ENCODE measurements around the gene FAM171A1. TPM values are rescaled to one million over a fixed set of nuclear protein-coding genes. Genes with fewer than 3 reads are reported as not detected.

FAM171A1 gene
- total and polyA plus RNA-seq, 2 experiments from 2014 or later: 24.4 to 29.5 TPM

DNA sequence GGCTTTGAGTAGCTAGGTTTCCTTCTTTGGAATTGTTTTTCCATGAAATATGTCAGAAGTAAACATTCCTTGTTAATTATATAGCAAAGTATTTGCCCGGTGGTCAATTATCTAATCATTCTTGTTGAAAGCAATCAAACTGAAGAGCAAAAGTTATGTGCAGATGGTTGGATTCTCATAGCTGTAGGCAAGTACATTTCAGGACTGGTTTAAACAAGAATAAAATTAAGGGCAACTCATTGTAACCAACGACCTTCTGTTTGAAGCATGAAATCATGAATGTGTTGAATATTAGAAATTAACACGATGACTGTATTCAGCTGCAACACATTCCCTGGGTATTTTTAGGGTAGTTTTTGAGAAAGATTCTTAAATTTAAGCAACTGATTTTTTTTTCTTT, 140.8 kb downstream of the FAM171A1 start:
- H3K27ac ChIP-seq: no peak overlapping the region
- no peak for DNase-seq (ENCODE audit: low spot score)

DNA sequence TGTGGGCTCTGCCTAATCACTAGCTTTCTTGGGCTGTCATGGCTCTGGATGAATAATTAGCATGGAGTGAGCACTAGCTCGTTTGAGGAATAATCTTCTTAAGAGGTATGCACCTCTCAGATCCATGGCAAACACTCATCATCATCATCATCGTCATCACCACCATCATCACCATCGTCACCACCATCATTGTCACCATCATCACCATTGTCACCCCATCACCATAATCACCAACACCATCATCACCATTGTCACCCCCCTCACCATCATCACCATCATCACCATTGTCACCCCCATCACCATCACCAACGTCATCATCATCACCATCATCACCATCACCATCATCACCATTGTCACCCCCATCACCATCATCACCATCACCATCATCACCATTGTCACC, 141.8 kb downstream of the FAM171A1 start:
- Histone ChIP-seq H4K20me1 (ENCODE audit: insufficient read depth, poor library complexity, severe bottlenecking) (no peaks in the 10 kb centered on the region), H3K4me2 (no peak overlapping the region), H3K4me3 (no peak overlapping the region), H3K4me1 (ENCODE audit: insufficient read depth) (no peaks in the 10 kb centered on the region), H3K36me3 (replicated peaks; ENCODE audit: insufficient read depth, low read depth) (no peaks in the 10 kb centered on the region), H3K9me2 (replicated peaks; ENCODE audit: insufficient read depth) (no peaks in the 10 kb centered on the region), H3K27ac (no peak overlapping the region), H3K27me3 (no peaks in the 10 kb centered on the region), H2AFZ (no peak overlapping the region), H3K9me3 (ENCODE audit: low read depth) (no peaks in the 10 kb centered on the region), H3K79me2 (no peaks in the 10 kb centered on the region)
- TF ChIP-seq EZH2phosphoT487 (IDR thresholded peaks at IDR 0.05; ENCODE audit: low read depth, severe bottlenecking, unreplicated experiment) (no peak), EZH2 (IDR thresholded peaks at IDR 0.05; ENCODE audit: borderline replicate concordance) (no peak), CTCF (IDR thresholded peaks at IDR 0.05; ENCODE audit: poor library complexity) (no peak)
- WGBS (ENCODE audit: low lambda C conversion rate, missing lambda C conversion rate): 88% methylated on average over 3 of the region's 4 CpGs
- no peak for DNase-seq (ENCODE audit: low spot score)

More for the DNA sequence above, 140.8 kb downstream of the FAM171A1 start:
- H3K4me2 ChIP-seq: no peak overlapping the region
- H3K27me3 ChIP-seq: no peaks in the 10 kb centered on the region
- 65% methylated on average over 3 of the region's 3 CpGs for WGBS (ENCODE audit: low lambda C conversion rate, missing lambda C conversion rate)
- H3K9me2 ChIP-seq (replicated peaks; ENCODE audit: insufficient read depth): no peaks in the 10 kb centered on the region
- H3K4me1 ChIP-seq (ENCODE audit: insufficient read depth): no peaks in the 10 kb centered on the region
- H4K20me1 ChIP-seq (ENCODE audit: insufficient read depth, poor library complexity, severe bottlenecking): no peaks in the 10 kb centered on the region
- no peak overlapping the region for H3K4me3 ChIP-seq
- no peaks in the 10 kb centered on the region for H3K9me3 ChIP-seq (ENCODE audit: low read depth)
- no peaks in the 10 kb centered on the region for H3K36me3 ChIP-seq (replicated peaks; ENCODE audit: insufficient read depth, low read depth)
- no peak for TF ChIP-seq CTCF (IDR thresholded peaks at IDR 0.05; ENCODE audit: poor library complexity)
- TF ChIP-seq EZH2 (IDR thresholded peaks at IDR 0.05; ENCODE audit: borderline replicate concordance): no peak
- TF ChIP-seq EZH2phosphoT487 (IDR thresholded peaks at IDR 0.05; ENCODE audit: low read depth, severe bottlenecking, unreplicated experiment): no peak
- H2AFZ ChIP-seq: no peak overlapping the region
- no peaks in the 10 kb centered on the region for H3K79me2 ChIP-seq

GRCh38 chr10:15228426-15228825, 142.7 kb downstream of the FAM171A1 start:
- H3K9me3 ChIP-seq (ENCODE audit: low read depth): no peaks in the 10 kb centered on the region
- no peaks in the 10 kb centered on the region for H3K36me3 ChIP-seq (replicated peaks; ENCODE audit: insufficient read depth, low read depth)
- no peak overlapping the region for H2AFZ ChIP-seq
- no peaks in the 10 kb centered on the region for H4K20me1 ChIP-seq (ENCODE audit: insufficient read depth, poor library complexity, severe bottlenecking)
- no peak overlapping the region for H3K27ac ChIP-seq
- no peaks in the 10 kb centered on the region for H3K4me1 ChIP-seq (ENCODE audit: insufficient read depth)
- H3K4me3 ChIP-seq: no peak overlapping the region
- 99% methylated on average over 8 of the region's 8 CpGs for WGBS (ENCODE audit: low lambda C conversion rate, missing lambda C conversion rate)
- H3K4me2 ChIP-seq: no peak overlapping the region
- no peak for DNase-seq (ENCODE audit: low spot score)
- no peaks in the 10 kb centered on the region for H3K27me3 ChIP-seq
- H3K9me2 ChIP-seq (replicated peaks; ENCODE audit: insufficient read depth): no peaks in the 10 kb centered on the region
- H3K79me2 ChIP-seq: no peaks in the 10 kb centered on the region
- TF ChIP-seq EZH2phosphoT487 (IDR thresholded peaks at IDR 0.05; ENCODE audit: low read depth, severe bottlenecking, unreplicated experiment) (no peak), CTCF (IDR thresholded peaks at IDR 0.05; ENCODE audit: poor library complexity) (no peak)
